Amniotic stem cell (primary cell): ENCODE measurements around the gene CELF5.
"Not testable (repeated sequence)": the region's sequence is repeated elsewhere in the genome, so short reads cannot be mapped to it uniquely, and the experiment has no call there.

Source experiments
- DNase-seq: peaks from one replicate; lab custom pipeline; 2025; lab: John Stamatoyannopoulos, UW

CELF5 gene

GRCh38 chr19:3207461-3208242 is 16.8 kb upstream of the CELF5 start:
- DNase-seq: no peak

DNA sequence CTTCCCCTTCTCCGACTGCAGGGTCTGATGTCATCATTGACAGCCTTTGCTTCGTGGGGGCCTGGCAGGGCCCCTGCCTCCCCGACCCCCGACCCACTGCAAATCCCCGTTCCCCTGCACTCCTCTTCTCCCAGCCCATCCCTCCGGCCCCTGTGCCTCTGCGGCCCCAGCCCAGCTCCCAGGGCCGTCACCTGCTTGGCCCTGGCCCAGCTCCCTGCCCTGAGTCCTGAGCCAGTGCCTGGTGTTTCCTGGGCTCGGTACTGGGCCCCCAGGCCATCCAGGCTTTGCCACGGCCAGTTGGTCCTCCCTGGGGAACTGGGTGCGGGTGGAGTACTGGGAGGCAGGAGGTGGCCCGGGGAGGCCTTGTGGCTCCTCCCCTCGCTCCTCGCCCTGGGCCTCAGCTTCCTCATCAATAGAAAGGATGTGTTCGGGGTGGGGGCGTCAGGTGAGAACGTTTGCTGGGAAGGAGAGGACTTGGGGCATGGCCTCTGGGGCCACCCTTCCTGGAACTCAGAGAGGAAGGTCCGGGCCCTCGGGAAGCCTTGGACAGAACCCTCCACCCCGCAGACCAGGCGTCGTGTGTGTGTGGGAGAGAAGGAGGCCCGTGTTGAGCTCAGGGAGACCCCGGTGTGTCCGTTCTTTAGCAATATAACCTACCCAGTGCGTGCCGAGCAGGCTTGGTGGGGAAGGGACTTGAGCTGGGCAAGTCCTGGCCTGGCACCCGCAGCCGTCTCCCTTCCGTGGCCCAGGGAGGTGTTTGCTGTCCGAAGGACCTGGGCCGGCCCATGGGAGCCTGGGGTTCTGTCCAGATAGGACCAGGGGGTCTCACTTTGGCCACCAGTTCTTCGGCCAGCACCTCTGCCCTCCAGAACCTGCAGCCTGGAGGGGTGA is 15.9 kb upstream of the CELF5 start:
- no peak for DNase-seq

DNA sequence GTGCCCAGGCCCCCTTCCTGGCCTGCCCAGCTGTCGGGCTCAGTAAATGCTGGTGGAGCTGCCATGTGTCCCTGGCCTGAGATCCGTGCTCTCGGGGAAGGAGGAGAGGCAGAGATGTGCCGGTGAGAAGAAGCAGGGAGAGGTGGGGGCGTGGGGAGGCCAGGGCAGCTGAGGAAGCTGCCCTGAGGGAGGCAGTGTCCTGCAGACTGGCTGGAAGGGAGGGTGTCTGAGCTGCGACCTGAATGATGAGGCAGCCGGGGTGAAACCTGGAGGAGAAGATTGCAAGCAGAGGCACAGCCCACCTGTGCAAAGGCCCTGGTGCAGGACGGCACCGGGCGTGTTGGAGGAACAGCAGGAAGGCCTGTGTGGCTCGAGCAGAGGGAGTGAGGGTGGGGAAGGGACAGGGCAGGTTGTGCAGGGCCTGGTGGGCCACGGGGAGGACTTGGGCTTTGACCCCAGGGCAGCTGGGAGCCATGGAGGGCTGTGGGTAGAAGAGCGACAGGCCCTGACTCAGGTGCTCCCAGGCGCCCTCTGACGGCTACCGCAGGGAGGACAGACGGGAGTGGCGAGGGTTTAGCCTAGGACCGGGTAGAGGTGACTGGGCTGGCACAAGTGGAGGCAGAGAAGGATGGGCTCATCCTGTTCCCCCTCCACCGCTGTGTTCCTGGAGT is 14.0 kb upstream of the CELF5 start:
- no peak for DNase-seq

DNA sequence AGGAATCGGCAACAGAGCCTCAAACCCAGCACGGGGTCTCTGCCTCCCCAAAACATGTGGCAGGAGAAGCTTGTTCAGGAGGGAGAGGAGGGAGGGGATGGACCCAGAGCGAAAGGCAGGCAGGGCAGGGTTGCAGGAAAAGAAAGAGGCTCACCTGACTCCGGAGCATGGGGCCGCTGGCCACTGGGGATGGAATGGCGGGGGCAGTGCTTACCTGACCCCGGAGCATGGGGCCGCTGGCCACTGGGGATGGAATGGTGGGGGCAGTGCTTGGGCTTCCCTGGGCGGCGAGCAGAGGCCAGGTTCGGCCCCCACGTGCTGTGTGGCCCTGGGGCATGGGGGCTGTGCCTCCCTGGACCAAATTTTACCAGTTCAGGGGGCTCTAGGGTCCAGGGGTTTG is 13.3 kb upstream of the CELF5 start:
- DNase-seq: no peak

- no peak for DNase-seq
Measured at GRCh38 chr19:3213159-3213558, 11.3 kb upstream of the CELF5 start.

DNA sequence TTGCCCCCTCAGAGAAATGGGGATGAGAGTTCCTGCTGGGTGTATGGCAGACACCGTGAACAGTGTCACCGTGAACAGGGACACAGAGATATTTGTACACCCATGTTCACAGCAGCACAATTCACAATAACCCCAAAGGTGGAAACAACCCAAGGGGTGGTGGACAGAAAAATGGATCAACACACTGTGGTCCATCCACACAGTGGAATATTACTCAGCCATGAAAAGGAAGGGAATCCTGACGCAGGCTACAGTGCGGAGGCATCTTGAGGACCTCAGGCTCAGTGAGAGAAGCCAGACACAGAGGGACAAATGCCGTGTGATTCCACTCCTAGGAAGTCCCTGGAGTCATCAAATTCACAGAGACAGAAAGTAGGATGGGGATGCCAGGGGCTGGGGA is 7.6 kb upstream of the CELF5 start:
- no peak for DNase-seq

GRCh38 chr19:3220576-3220975 is 3.9 kb upstream of the CELF5 start:
- no peak for DNase-seq

DNA sequence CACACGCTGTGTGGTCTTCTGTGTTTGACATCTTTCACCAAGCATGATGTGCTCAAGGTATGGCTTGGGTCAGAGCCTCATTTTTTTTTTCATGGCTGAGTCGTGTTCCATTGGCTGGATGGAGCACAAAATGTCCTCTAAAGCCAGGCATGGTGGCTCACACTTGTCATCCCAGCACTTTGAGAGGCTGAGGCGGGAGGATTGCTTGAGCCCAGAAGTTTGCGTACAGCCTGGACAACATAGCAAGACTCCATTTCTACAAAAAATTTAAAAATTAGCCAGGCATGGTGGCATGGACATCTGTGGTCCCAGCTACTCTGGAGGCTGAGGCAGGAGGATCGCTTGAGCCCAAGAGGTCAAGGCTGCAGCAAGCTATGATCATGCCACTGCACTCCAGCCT is 2.9 kb upstream of the CELF5 start:
- not testable (repeated sequence) for DNase-seq

- DNase-seq: no peak
Measured at GRCh38 chr19:3222709-3223108, 1.8 kb upstream of the CELF5 start.

- DNase-seq: no peak
Measured at GRCh38 chr19:3225169-3225485, 666 bp downstream of the CELF5 start.

GRCh38 chr19:3225677-3226093 is 1.2 kb downstream of the CELF5 start:
- no peak for DNase-seq

DNA sequence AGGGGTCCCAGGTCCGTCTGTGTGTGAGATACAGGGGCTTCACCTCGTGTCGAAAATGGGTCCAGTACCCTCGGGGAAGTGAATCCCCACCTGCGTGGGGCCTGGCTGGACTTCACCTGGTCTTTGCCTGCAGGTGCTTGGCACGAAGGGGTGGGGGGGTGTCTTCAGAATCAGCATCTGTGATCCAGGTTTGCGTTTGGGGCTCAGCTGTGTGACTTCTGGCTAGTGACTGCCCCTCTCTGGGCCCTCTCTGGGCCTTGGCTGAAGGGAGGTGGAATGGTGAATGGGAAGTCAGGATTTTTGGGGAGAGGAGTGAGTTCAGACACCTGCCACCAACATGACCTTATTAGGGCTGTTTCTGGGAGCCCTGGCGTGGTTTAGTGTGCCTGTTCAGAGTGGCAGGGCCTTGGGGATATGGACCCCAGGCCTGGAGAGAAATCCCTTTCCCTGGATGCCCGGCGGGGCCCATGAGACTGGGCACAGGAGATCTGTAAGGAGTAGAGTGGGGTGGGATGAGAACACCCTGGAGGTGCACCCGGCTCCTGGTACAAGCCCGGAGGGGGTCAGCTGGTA is 2.7 kb downstream of the CELF5 start:
- DNase-seq: no peak

- DNase-seq: no peak
Measured at GRCh38 chr19:3229346-3229743, 4.9 kb downstream of the CELF5 start.

DNA sequence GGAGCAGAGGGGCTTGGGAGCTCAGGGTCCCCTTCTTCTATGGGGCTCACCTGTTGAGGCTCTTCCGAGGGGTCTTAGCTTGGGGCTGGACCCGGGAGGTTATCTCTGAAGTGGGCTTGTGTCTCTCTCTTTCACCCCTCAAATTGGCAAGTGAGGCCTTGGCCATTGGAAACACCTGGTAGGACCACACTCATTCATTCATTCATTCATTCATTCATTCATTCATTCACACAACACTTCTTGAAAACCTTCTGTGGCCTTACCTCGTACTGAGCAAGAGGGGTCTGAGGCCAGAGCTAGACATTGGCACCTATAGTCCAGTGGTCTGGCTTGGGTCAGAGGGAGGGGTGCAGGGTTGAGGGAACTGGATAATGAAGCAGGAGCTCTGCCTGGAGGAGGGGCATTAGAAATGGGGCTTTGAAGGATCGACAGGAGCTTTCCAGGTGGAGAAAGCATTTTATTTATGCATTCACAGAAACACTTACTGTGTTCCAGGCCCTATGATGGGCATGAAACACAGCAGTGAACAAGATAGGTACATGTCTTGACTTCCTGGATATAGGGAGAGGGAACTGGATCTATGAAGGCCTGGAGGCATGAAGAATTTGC is 5.5 kb downstream of the CELF5 start:
- DNase-seq: no peak

DNA sequence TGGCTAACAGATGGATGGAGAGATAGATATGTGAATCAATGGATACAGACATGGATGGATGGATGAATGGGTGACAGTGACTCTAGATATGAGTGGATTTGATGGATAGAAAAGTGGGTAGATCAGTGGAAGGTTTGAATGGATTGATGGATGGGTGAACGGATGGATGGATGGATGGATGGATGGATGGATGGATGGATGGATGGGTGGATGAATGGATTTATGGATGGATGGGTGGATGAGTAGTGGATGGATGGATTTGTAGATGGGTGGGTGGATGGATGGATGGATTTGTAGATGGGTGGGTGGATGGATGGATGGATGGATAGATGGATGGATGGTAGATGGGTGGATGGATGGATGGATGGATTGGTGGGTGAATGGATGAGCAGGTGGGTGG is 6.8 kb downstream of the CELF5 start:
- no peak for DNase-seq

DNA sequence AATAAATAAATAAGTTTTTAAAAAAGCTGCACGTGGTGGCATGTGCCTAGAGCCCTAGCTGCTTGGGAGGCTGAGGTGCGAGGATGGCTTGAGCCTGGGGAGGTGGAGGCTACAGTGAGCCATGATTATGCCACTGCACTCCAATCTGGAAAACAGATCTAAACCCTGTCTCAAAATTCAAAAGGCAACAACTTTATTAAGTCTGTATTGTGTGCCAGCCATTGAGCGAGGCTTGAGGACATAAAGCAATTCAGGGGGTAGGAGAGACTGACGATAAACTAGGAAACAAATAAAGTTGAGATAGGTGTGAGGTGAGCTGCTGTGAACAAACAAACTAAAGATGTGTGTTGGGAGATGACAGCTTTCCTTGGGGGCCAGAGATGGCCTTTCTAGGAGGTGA is 8.7 kb downstream of the CELF5 start:
- DNase-seq: no peak

DNA sequence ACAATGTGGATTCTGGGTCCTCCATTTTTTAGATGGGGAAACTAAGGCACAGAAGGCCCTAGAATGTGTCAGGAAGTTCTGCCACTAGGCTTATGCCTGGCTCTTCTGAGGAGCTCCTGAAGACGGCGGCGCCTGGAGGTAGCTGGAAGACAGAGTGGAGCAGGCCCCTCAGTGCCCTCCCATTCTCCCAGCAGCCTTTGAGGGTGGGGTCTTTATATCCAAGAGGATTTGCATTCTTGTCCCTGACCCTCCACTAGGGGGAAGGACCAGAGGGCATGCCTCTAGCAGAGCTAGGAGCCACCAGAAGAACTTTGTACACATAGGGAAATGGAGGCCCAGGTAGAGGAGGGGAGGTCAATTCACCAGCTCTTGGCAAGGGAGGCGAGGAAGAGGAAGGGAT is 9.4 kb downstream of the CELF5 start:
- no peak for DNase-seq

- no peak for DNase-seq
Measured at GRCh38 chr19:3234800-3235199, 10.3 kb downstream of the CELF5 start.

DNA sequence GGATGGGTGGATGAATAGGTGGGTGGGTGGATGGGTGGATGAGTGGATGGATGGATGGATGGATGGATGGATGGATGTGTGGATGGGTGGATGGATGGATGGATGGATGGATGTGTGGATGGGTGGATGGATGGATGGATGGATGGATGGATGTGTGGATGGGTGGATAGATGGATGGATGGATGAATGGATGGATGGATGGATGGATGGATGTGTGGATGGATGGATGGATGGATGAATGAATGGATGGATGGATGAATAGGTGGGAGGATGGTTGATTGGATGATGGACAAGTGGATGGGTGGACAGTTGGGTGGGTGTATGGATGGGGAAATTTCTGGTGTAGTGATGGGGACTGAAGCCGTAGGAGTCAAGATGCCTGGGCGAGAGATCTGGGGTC is 11.1 kb downstream of the CELF5 start:
- DNase-seq: not testable (repeated sequence)

DNA sequence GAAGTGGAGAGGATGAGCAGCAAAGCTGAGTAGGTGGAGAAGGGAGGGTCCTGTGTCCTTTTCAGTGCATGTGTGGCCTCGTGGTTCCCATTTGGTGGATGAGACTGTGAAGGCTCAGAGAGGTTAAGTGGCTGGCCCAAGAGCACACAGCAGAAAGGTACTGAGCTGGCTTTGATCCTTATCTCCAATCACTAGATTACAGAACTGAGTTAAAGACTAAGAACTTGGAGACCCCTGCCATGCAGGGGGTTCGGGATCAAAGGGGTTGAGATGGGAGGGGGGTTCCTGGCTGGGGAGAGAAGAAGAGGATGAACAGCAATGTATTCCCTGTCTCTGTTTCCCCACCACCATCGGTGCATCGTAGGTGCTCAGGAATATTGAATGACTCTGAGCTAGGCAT is 11.8 kb downstream of the CELF5 start:
- no peak for DNase-seq

- no peak for DNase-seq
Measured at GRCh38 chr19:3238066-3238561, 13.7 kb downstream of the CELF5 start.

- no peak for DNase-seq
Measured at GRCh38 chr19:3239367-3239766, 14.9 kb downstream of the CELF5 start.
